GM18907 (cell line): Measurements from ENCODE around the gene BRF1.

Experiments
- ATAC-seq: cut with Tn5 transposase; IDR thresholded peaks from one replicate; pipeline ENCODE4 v1.9.1; 2021; ENCODE audit warnings: mild to moderate bottlenecking, moderate library complexity; ENCODE audit not compliant: unreplicated experiment

BRF1 gene

GRCh38 chr14:105200074-105200473 lies 100.7 kb downstream of the BRF1 start:
- no peak for ATAC-seq

DNA sequence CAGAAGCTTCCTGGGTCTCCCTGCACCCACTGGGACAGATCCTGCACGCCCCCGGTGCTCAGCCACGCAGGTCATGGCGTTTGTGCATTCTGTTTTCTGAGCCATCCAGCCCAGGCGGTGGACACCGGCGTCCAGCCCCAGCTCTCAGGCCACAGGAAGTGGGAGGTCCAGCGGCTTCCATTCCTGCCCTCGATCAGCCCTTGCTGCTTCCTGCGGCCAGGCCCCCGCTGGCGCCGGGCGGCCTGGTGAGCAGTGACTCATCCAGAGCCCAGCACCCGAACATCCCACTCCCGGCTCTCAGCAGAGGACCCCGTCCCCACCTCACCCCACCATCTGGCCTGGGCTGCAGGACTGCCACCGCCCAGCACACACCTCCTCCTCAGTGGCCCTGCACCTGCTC lies 101.7 kb downstream of the BRF1 start:
- ATAC-seq = no peak

DNA sequence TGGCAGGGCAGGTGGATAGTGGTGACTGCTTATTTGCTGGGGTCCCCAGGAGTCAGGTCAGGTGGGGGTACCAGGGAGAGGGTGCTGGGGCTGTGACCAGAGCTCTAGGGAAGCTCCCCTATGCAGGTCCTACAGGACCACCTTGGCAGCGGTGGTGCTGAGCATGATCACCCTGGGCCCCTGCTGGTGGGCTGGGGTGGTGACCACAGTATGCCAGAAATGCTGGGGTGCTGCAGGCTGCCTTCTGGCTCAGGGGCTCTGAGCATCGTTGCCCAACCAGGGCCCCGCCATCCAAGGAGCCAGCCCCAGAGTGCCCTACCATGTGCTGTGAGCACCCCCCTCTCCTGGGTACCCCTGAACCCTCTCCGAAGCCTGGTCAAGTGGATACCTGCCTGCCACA lies 102.2 kb downstream of the BRF1 start:
- ATAC-seq = no peak

- ATAC-seq = no peak
Measured at GRCh38 chr14:105197211-105197641, 103.6 kb downstream of the BRF1 start.

DNA sequence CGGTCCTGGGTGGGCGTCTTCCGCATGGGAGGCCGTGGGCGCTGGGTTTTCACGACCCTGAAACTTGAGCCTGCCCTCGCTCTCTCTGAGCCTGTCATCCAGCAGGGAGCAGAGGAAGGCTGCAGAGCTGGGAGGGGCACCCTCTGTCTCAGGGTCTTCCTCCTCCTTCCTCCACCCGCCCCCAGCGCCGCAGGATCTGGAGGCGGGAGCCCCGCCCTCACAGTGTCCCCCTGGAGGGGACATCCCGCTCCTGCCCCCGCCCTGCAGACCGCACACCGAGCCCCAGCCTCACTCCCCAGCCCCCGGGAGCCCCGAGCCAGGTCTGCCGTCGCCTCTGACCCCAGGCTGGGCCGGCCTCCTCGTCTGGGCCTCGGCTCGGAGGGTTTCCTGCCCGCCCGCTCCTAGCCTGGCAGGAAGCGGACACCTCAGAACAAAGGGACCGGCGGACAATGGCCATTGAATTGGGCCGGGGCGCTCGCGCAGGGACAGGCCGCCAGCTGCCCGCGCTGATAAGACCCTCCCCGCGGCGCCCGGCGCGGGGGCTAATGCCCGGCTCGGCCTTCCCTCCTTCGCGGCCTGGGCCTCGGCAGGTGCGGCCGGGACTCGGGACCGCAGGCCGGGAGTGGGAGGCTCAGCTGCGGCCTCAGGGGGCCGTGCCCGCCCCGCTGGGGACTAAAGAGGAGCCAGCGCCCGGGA lies 104.4 kb downstream of the BRF1 start:
- no peak for ATAC-seq

DNA sequence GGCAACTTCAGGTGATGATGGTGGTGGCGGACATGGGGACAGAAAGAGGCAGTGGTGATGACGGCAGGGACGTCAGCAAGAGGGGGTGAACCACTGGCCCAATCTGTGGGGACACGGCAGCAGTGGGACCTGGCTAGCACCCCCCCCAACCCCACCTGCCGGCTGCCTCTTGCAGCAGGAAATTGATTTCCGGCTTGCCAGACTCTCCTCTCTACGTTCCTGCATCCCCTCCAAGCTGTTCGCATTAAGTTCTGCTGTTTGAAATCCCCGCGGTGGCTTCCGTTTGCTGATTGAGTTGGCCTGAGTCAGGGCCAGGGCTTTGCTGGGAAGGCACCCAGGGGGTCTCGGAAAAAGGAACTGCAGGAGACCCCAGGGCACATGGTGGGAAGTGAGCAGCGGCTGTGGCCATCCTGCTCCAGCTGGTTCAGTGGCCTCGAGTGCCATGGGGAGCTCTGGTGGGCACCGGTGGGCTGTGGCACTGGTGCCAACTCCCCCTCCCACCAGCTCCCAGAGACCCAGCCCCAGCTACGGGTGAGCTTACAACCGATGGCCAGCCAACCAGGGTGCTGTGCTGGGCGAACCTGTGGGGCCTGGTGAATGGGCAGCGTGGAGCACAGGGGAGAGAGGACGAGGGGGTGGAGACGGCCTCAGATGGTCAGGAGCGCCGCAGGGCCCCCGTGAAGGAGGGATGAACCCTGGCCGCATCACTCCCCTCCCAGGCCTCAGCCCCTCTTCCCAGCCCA lies 105.1 kb downstream of the BRF1 start:
- no peak for ATAC-seq

GRCh38 chr14:105195051-105195450 lies 105.8 kb downstream of the BRF1 start:
- ATAC-seq = no peak

DNA sequence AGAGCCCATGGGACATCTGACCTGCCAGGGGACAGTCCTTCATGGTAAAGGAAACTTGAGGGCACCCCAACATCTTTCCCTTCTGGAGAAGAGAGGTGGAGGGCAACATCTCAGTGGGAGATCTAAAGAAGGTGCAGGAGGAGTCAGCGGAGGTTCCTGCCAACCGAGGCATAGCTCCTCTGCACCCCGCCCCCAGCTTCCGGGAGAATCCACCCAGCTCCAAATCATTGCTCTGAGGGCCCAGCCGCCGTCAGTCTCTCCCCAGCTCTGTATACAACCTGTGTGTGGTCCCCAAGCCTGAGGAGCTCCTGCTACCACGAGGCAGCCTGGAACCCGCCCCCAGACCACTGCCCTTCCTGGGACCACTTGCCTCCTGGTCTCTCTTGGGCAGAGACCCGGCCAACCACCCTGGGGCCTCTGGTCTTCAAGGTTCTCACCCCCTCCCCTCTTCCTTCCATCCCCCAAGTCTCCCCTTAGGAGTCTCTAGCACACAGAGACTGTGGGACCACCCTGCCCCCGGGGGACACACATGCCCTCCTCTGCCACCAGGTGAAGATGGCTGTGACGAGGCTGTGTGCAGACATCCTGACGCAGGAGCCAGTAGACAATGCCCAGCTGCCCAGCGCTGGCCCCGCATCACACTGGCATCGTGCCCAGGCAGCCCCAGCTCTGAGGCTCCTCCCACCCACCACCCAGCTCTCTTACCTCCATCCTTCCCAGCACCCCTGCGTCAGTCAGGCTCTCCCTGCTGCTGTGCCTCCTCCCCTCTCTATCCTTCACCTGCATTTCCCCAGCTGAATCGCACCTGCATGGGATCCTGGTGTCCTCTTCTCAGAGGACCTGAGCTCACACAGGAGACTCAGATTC lies 106.7 kb downstream of the BRF1 start:
- no peak for ATAC-seq

DNA sequence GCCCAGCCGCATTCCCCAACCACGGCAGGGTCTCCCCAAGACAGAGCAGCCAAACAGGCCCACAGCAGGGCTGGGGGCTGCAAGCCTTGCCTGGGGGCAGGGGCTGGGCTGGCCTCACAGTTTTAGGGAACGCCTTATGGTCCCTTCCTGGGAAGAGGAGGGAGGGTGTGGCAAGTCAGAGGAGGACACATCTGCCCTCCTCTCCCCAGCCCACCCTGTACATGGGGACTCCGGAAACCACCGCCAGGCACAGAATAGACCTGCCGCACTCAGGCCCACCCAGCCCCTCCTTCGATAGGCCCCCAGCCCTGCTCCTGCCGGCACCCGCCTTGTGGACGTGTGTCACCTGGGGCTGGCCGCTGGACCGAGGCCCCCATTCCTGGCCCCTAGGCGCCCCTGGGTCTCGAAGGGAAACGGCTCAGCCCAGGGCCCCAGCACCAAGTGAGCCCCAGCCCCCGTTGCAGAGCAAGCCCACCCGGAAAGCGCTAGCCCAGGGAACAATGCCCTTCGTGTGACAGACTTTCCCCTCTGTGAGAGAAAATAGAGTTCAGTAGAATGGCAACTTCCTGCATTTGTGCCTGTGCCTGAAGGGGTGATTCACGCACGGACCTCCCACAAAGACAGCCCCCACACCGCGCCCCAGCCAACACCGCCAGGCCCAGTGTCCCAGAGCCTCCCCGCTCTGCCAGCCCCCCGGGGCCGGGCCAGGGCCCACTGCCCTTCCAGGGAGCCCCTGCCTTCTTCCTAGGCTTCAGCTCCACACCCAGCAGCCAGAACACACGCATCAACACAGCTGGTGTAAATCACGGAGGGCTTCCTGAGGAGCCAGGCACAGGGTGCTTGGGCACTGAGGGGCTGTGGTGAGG lies 107.7 kb downstream of the BRF1 start:
- no peak for ATAC-seq

GRCh38 chr14:105187935-105188524 lies 112.8 kb downstream of the BRF1 start:
- no peak for ATAC-seq

DNA sequence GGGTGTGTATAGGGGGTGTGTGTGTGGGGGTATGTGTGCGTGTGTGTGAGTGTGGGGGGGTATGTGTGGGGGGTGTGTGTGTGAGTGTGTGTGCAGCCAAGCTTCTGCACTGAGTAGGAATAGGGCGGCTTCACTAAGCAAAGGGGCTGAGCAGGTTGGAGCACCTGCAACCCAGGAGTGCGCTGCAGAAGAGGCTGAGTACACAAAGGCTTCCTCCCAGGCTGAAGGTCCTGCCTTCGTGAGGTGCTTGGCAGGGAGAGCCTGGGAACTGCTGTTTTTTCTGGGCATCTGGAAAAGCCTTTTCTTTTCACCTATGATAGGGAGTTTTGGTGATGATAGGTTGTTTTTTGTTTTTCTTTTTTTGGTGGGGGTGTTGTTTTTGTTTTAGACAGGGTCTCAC lies 113.7 kb downstream of the BRF1 start:
- no peak for ATAC-seq

DNA sequence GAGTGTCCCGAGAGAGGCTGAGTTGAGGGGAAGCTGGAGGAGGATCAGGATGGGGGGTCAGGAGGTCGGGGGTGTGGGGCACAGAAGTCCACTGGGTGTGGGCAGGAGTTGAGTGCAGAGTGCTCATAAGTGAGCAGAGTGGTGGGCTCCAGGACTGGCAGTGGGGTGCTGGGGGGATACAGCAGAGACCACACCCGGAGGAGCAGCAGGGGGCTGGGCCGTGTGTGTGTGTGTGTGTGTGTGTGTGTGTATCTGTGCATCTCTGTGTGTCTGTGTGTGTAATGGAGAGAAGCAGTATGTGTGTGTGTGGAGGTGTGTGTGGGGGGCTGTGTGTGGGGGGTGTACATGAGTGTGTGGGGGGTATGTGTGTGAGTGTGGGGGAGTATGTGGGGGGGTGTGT lies 114.8 kb downstream of the BRF1 start:
- no peak for ATAC-seq

- no peak for ATAC-seq
Measured at GRCh38 chr14:105185001-105185400, 115.8 kb downstream of the BRF1 start.

DNA sequence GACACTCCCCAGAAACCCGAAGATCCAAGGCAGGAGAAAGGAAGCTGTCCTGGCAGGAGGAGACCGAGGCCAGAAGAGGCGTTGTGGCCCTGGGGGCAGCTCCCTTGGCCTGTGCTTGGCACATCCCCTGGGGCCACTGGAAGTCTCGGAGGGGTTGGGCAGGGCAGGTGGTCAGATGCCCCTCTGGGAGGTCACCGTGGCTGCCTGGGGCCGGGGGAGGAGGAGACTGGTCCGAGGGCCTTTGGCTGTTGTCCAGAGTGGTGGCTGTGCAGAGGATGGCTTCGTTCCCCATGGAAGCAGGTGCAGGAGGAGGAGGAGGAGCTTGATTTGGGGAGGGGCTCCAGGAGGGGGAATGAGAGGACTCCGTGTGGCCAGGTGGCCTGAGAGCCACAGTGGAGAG lies 116.3 kb downstream of the BRF1 start:
- no peak for ATAC-seq

GRCh38 chr14:105182296-105183020 lies 118.3 kb downstream of the BRF1 start:
- ATAC-seq = no peak

DNA sequence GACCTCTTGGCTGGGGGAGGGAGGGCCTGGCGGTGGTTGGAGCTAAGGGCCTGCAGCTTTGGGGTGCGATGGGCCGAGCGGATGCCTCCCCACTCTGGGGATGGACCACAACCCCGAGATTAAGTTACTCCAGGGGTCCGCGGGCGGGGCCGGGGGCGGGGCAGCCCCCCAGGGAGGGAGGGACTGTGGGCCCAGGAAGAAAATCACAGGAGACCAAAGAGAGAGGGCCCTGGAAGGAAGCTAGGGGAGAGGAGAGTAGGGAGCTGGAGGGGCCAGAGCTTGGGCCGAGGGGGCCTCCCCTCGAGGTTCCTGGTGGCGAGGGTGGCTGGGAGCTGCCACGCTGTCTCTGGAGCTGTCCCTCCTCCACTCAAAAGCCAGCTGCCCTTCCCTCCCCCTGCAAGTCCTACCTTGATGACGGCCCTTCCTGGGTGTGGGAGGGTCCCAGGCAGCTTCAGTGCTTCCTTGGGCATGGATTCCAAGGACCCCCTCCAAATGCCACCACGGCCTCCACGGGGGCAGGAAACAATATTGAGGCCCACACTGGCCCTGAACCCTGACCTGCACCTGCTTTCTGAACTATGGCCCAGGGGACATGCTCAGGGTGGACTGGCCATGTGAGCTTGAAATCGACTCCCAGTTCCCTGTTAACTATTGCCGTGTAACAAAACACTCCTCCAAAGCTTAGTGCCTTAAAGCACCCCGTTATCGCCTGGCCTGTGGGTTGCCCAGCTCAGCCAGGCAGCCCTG lies 119.1 kb downstream of the BRF1 start:
- no peak for ATAC-seq

- peak; percentile 58 for ATAC-seq
Measured at GRCh38 chr14:105180592-105181548, 119.9 kb downstream of the BRF1 start, which contains the start of gene NUDT14. TSS of gene NUDT14 (minus strand) at chr14:105181312. CDS start at chr14:105181209, 103 bp downstream.

GRCh38 chr14:105179191-105179590 lies 121.6 kb downstream of the BRF1 start:
- ATAC-seq = no peak
